G401.6 (cell line): ENCODE data around the gene TBC1D22A.
"Not testable (repeated sequence)": the region's sequence is repeated elsewhere in the genome, so short reads cannot be mapped to it uniquely, and the experiment has no call there.

Experiments used
- FAIRE-seq: peaks from 2 replicates; lab custom pipeline; 2012; peaks lifted over from hg19 to GRCh38; lab: Jason Lieb, UNC

TBC1D22A gene

GRCh38 chr22:47111626-47112581 lies 349.5 kb downstream of the TBC1D22A start:
- FAIRE-seq = no peak

DNA sequence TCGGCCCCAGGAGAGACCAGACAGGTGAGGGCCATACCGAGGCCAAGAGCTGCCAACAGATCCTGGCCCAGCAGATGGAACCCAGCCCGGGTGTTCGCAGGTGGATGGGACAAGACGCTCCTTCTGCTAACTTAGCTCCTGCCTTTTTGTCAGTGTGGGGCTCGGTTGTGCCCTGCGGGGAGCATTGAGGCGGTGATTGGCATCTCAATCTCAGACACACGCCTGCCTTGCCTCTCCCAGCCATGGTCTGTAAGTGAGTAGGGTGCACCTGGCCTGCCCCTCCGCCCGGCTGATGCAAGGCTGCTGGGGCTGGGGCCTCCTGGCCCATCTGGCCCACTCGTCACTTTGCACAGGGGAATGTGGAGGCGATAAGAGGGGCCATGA lies 350.1 kb downstream of the TBC1D22A start:
- FAIRE-seq = no peak

- no peak for FAIRE-seq
Measured at GRCh38 chr22:47112994-47113852, 350.8 kb downstream of the TBC1D22A start.

- FAIRE-seq = no peak
Measured at GRCh38 chr22:47113853-47114415, 351.5 kb downstream of the TBC1D22A start.

DNA sequence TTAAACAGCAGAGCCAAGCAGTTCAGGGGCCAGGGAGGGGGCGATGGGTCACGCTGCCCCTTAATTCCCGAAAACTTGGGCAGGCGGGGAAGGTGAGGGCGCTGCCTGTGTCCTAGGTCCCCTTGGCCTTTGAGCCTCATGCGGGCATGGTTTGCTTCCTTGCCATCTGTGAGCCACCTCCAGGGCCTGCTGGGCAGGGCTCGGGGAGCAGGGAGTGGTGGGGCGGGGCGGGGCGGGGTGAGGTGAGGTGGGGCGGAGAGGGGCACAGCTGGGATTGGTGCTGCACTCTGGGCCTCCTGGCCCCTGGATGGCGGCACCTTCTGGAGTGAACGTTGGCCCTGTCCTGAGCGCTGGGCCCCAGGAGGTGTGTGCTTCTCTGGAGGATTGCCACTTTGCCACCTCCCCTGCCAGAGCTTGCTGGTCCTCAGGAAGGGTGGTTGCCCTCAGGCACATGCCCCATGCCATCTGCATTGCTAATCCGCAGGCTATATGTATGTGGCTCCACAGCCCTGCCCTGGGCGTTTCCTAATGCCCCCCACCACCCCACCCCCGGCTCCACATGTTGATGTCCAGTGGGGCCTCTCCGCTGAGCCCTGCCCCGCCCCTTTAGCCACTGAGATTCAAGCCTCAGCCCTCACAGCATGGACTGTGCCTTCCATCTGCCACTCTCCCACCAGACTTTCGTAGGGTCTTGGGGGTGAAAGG lies 352.5 kb downstream of the TBC1D22A start:
- no peak for FAIRE-seq

- no peak for FAIRE-seq
Measured at GRCh38 chr22:47115518-47115890, 353.1 kb downstream of the TBC1D22A start.

DNA sequence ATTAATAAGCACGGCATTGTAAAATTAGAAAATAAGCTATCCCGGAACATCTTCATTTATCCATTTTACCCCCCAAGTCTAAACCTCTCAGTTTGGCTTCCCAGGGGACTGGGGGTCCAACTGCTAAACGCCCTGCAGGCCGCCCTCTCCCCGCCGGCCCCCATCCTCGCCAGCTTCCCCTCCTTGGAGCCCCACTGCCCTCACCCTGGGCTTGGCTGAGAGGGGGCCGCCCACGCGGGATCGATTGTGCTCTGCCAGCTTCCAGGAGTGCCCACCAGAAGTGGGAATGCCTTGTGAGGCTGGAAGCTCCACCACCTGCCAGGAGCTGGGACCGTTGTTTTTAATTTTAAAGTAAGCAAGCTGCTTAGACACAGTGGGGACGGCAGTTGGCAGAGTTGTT lies 353.5 kb downstream of the TBC1D22A start:
- no peak for FAIRE-seq

GRCh38 chr22:47116426-47117341 lies 354.2 kb downstream of the TBC1D22A start:
- FAIRE-seq = no peak

DNA sequence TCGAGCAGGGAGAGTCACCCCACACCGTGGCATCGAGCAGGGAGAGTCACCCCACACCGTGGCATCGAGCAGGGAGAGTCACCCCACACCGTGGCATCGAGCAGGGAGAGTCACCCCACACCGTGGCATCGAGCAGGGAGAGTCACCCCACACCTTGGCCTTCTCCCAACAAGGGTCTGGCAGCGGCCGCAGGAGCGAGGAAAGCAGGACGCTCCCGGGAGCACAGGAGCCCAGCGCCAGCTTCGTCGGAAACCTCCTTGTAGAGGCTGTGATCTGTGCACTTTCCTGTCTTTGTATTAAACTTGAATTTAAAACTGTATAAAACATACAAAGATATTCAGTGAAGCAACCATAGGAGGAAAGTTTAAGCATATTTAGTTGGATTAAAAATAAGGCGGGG lies 355.0 kb downstream of the TBC1D22A start:
- not testable (repeated sequence) for FAIRE-seq

DNA sequence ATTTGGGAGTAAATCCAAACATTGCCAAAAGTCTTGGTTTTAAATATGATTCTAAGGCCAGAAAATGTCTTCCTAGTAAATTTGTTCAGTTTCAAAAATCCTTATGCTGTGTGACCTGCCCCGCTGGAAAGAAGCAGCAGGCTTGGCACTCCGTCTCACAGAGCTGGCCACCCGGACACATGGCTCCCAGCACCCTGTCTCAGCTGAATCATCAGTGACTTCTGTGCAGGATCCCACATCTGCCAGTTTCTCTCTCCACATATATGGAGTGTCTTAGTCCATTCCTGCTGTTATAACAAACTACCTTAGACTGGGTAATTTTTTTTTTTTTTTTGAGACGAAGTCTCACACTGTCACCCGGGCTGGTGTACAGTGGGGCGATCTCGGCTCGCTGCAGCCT lies 356.7 kb downstream of the TBC1D22A start:
- no peak for FAIRE-seq

DNA sequence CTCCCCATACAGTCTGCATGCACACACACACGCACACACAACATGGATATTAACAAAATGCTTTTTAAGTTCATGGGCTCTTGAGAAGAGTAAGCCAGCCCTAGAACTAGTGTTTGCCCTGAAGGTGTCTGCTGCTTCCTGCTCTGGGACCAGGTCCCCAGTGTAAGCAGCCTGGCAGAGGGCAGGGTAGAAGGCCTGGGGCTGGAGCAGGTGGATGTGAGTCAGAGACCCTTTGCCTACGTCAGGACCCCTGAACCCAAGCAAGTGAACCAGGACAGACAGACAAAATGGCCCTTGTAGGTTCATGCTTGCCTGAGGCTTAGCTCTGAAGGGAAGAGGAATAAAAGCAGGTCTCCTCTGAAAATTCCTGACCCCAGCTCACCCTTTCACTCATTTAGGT lies 357.9 kb downstream of the TBC1D22A start:
- FAIRE-seq = no peak

DNA sequence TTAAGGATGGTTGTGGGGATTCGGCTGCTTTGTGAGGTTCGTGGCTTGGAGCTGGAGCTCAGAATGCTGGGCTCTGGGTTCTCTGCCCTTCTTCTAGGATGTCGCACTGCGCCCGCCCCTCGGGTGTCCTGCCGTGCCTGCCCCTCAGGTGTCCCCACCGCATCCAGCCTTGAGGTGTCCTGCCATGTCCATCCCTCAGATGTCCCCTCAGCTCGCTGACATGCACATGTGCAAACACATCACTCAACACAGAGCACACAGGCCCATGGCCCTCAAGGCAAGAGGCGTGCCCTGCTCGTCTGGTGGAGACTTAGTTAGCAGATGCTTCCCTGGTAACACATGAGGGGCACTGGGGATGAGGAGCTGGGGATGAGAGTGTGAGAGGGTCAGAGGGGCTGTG lies 359.3 kb downstream of the TBC1D22A start:
- FAIRE-seq = no peak

GRCh38 chr22:47122441-47123000 lies 360.1 kb downstream of the TBC1D22A start:
- FAIRE-seq = no peak

- FAIRE-seq = no peak
Measured at GRCh38 chr22:47123006-47123826, 360.8 kb downstream of the TBC1D22A start.

GRCh38 chr22:47123827-47124442 lies 361.5 kb downstream of the TBC1D22A start:
- no peak for FAIRE-seq

DNA sequence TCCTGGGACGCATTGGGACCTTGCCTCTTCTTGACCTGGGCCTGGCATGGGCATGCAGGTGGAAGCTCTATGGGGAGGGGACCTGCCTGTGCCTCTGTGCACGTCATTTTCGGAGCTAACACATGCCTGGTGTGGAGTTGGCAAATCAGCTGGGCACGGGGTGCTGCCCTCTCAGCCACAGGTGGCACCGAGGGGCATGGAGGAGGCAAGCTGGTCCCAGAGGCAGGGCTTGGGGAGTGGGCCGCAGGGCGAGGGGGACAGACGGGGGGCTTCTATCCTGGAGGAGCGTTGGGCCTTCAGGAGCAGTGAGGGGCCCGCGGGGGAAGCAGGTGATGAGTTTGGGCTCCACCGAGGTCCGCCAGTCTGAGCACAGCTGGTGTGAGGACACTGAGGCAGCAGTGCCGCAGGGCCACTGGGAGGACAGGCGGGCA lies 362.0 kb downstream of the TBC1D22A start:
- FAIRE-seq = no peak

- no peak for FAIRE-seq
Measured at GRCh38 chr22:47124961-47125360, 362.5 kb downstream of the TBC1D22A start.

DNA sequence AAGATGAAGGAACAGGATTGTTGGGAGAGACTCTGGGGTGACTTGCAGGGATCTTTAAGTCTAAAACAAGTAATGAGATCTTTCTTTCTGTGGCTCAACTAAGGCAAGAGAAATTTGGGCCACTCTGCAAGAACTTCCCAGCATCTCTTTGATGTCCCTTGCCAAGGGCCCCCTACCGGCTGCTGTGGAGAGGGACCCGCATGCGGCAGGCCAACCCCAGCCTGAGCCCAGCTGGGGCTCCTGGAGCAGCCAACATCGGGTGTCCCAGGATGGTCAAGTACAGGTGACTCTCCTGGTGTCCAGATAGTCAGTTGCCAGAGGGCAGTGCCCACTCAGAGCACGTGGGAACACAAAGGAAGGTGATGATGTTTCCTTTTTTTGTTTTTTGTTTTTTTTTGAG lies 363.2 kb downstream of the TBC1D22A start:
- FAIRE-seq = no peak

GRCh38 chr22:47126344-47126811 lies 363.9 kb downstream of the TBC1D22A start:
- FAIRE-seq = no peak
